HepG2 (cell line): ENCODE measurements around the gene PROX2. TPM values are rescaled to one million over a fixed set of nuclear protein-coding genes. Genes with fewer than 3 reads are reported as not detected.

Experiments used
- ATAC-seq: fragments of 200-7000 bp; cut with Tn5 transposase; 3 replicates; pipeline ENCODE4 v1.9.1; 2020; ENCODE audit warnings: mild to moderate bottlenecking, moderate library complexity
- BruUV-seq: library from RNA; stranded (reverse); fragments of 400-500 nt; replicated peaks from 2 replicates; lab custom pipeline; 2021; lab: Mats Ljungman, UMichigan
- CTCF ChIA-PET: fragments of 300-600 bp; formaldehyde crosslinking; extraction: SDS; loops from one replicate; lab custom pipeline; 2021; ENCODE audit warnings: low total read pairs, inconsistent platforms, low intra/inter-chr PET ratio; lab: Yijun Ruan, JAX
- POLR2A ChIA-PET: fragments of 350-600 bp; sonication (Branson Sonifier 250); formaldehyde crosslinking; loops from one replicate; lab custom pipeline; 2020; ENCODE audit warnings: antibody characterized with exemption, inconsistent platforms; lab: Yijun Ruan, JAX
- DNase-seq: peaks from one replicate; pipeline ENCODE4 v3.0.0-alpha.2; 2015; ENCODE audit warnings: low spot score
- FAIRE-seq: peaks from 3 replicates; lab custom pipeline; 2011; peaks lifted over from hg19 to GRCh38; lab: Jason Lieb, UNC
- H2AFZ ChIP-seq: one replicate; pipeline ENCODE4 v1.6.1; 2011; ENCODE audit warnings: low read length, inconsistent platforms
- H3K27ac ChIP-seq: fragments of 300-600 bp; 3 replicates; pipeline ENCODE4 v1.8.0; 2011; ENCODE audit warnings: mixed run types, mild to moderate bottlenecking, mixed read lengths, low read length, inconsistent platforms; ENCODE audit not compliant: insufficient read depth; ENCODE audit errors: extremely low read length
- H3K27me3 ChIP-seq, 2 experiments: fragments of 200-600 bp in 1 of 2; 2 replicates in 1 of 2; 3 replicates in 1 of 2; pipeline versions ENCODE4 v1.6.0 to v1.8.0; 2011; ENCODE audit warnings: low read length in 2 of 2, mild to moderate bottlenecking in 2 of 2, moderate library complexity in 2 of 2, inconsistent platforms in 1 of 2; ENCODE audit not compliant: insufficient read depth in 2 of 2, control insufficient read depth in 1 of 2
- H3K36me3 ChIP-seq, 2 experiments: fragments of 200-600 bp in 1 of 2; replicated peaks in 1 of 2; 2 replicates in 1 of 2; 3 replicates in 1 of 2; pipeline versions ENCODE4 v1.5.1 to v1.8.0; 2011; ENCODE audit warnings: low read length in 2 of 2, inconsistent platforms in 1 of 2; ENCODE audit not compliant: insufficient read depth in 2 of 2, control insufficient read depth in 1 of 2
- H3K4me1 ChIP-seq: 2 replicates; pipeline ENCODE4 v1.5.1; 2012; ENCODE audit warnings: low read length, inconsistent platforms; ENCODE audit not compliant: insufficient read depth
- H3K4me2 ChIP-seq: 2 replicates; pipeline ENCODE4 v1.6.0; 2011; ENCODE audit warnings: low read depth, low read length, inconsistent platforms
- H3K4me3 ChIP-seq, 3 experiments: fragments of 200-600 bp in 1 of 3; sonication (generic), shearing (Covaris generic) in 1 of 3; replicated peaks in 1 of 3; 2 replicates each; pipeline ENCODE4 v1.5.1; 2011 to 2016; ENCODE audit warnings: low read length in 3 of 3, inconsistent platforms in 2 of 3, low read depth in 2 of 3, mild to moderate bottlenecking in 2 of 3, control low read depth in 1 of 3, mixed read lengths in 1 of 3; ENCODE audit not compliant: insufficient read depth in 1 of 3
- H3K79me2 ChIP-seq: one replicate; pipeline ENCODE4 v1.6.1; 2011; ENCODE audit warnings: low read length, inconsistent platforms; ENCODE audit not compliant: insufficient read depth
- H3K9ac ChIP-seq: 2 replicates; pipeline ENCODE4 v1.6.0; 2011; ENCODE audit warnings: mild to moderate bottlenecking, low read depth, low read length, inconsistent platforms; ENCODE audit not compliant: insufficient read depth
- H3K9me3 ChIP-seq: 2 replicates; pipeline ENCODE4 v1.5.1; 2012; ENCODE audit warnings: mild to moderate bottlenecking, low read length
- H4K20me1 ChIP-seq: 2 replicates; pipeline ENCODE4 v1.6.0; 2011; ENCODE audit warnings: inconsistent platforms, mild to moderate bottlenecking, low read length, moderate library complexity; ENCODE audit not compliant: insufficient read depth
- ATF2 ChIP-seq: sonication (generic); formaldehyde crosslinking; IDR thresholded peaks from 2 replicates; pipeline ENCODE4 v1.4.0; 2020; ENCODE audit warnings: missing genetic modification reagents
- GABPB1 ChIP-seq: IDR thresholded peaks from 2 replicates; pipeline ENCODE4 v1.6.1; 2016; ENCODE audit warnings: mild to moderate bottlenecking, missing genetic modification reagents, moderate library complexity, missing compliant biosample characterization
- MYC ChIP-seq: sonication (generic); formaldehyde crosslinking; IDR thresholded peaks from 2 replicates; pipeline ENCODE4 v1.9.0; 2021; ENCODE audit warnings: missing genetic modification reagents, borderline replicate concordance
- NR2C2 ChIP-seq: sonication (generic); formaldehyde crosslinking; IDR thresholded peaks from 2 replicates; pipeline ENCODE4 v1.4.0; 2020; ENCODE audit warnings: missing genetic modification reagents, mild to moderate bottlenecking, moderate library complexity, borderline replicate concordance
- RBFOX2 ChIP-seq: fragments of 200-400 bp; formaldehyde crosslinking; IDR thresholded peaks from 2 replicates; pipeline ENCODE4 v1.6.1; 2017; ENCODE audit warnings: low read depth, mild to moderate bottlenecking, low read length
- RNF2 ChIP-seq: fragments of 450-650 bp; conservative IDR thresholded peaks from 2 replicates; pipeline ENCODE4 v1.6.1; 2016; ENCODE audit warnings: low read depth
- SALL1 ChIP-seq: sonication (generic); formaldehyde crosslinking; IDR thresholded peaks from 2 replicates; pipeline ENCODE4 v1.8.0; 2022; ENCODE audit warnings: mild to moderate bottlenecking, missing genetic modification reagents
- SAP130 ChIP-seq: IDR thresholded peaks from 2 replicates; pipeline ENCODE4 v1.6.1; 2016; ENCODE audit warnings: low read depth
- TFDP1 ChIP-seq: IDR thresholded peaks from 2 replicates; pipeline ENCODE4 v1.6.1; 2016; ENCODE audit warnings: missing compliant biosample characterization, missing genetic modification reagents, borderline replicate concordance
- TGIF2 ChIP-seq: IDR thresholded peaks from 2 replicates; pipeline ENCODE4 v1.6.1; 2016; ENCODE audit warnings: control low read depth, missing compliant biosample characterization
- ZNF709 ChIP-seq: sonication (generic); formaldehyde crosslinking; IDR thresholded peaks from 2 replicates; pipeline ENCODE4 v1.5.0; 2020; ENCODE audit warnings: mild to moderate bottlenecking, missing genetic modification reagents
- ZNF780A ChIP-seq: sonication (generic); formaldehyde crosslinking; IDR thresholded peaks from 2 replicates; pipeline ENCODE4 v1.8.0; 2022; ENCODE audit warnings: mild to moderate bottlenecking, missing genetic modification reagents, moderate library complexity
- WGBS: methylation state at CpG from one replicate; pipeline ENCODE4 v1.1.6; 2017; ENCODE audit warnings: low lambda C conversion rate; 5-methylcytosine and 5-hydroxymethylcytosine counted together
- in situ Hi-C: cut with HindIII; loops from 2 replicates; pipeline ENCODE4 v1.10.0; 2017; ENCODE audit warnings: low pct_unique_long_range_greater_than_20kb; ENCODE audit not compliant: extremely low pct_ligation_motif_present
- intact Hi-C: fragments of 100-400 bp; cut with micrococcal nuclease; formaldehyde crosslinking; loops from one replicate; pipeline ENCODE4 v1.10.0; 2022; ENCODE audit not compliant: unreplicated experiment
- polyA plus RNA-seq, 8 experiments: library from polyadenylated mRNA; depleted of rRNA in 3 of 8; stranded (reverse) in 7 of 8; unstranded in 1 of 8; fragments of >200 nt; fragmentation: Illumina TruSeq in 4 of 8; extraction: Trizol in 4 of 8; gene quantifications; 2 replicates each; pipeline versions ENCODE4 v1.2.1 to v1.2.3, GENCODE V29; 2011 to 2016; ENCODE audit warnings: low read depth in 4 of 8, missing spikeins in 1 of 8, mixed read lengths in 1 of 8; ENCODE audit not compliant: insufficient read depth in 1 of 8
- total RNA-seq, 5 experiments: library from RNA; depleted of rRNA; stranded (reverse); fragments of >200 nt; fragmentation: Illumina TruSeq; extraction: Trizol; gene quantifications; 2 replicates each; pipeline ENCODE4 v1.2.3, GENCODE V29; 2016; ENCODE audit warnings: low read depth in 1 of 5
- TF ChIP-seq, protein P1 (sequence below): sonication (generic); formaldehyde crosslinking; IDR thresholded peaks from 2 replicates; pipeline ENCODE4 v1.5.0; 2020; ENCODE audit warnings: mild to moderate bottlenecking, missing genetic modification reagents, borderline replicate concordance
- TF ChIP-seq, protein P2 (sequence below): sonication (generic); formaldehyde crosslinking; IDR thresholded peaks from 2 replicates; pipeline ENCODE4 v1.5.1; 2020; ENCODE audit warnings: mild to moderate bottlenecking, missing genetic modification reagents, moderate library complexity

The PROX2 gene
- total and polyA plus RNA-seq, 2 of the 13 experiments (the other 11 are each of a cell fraction or from before 2014, with no cell fraction given): not detected

DNA sequence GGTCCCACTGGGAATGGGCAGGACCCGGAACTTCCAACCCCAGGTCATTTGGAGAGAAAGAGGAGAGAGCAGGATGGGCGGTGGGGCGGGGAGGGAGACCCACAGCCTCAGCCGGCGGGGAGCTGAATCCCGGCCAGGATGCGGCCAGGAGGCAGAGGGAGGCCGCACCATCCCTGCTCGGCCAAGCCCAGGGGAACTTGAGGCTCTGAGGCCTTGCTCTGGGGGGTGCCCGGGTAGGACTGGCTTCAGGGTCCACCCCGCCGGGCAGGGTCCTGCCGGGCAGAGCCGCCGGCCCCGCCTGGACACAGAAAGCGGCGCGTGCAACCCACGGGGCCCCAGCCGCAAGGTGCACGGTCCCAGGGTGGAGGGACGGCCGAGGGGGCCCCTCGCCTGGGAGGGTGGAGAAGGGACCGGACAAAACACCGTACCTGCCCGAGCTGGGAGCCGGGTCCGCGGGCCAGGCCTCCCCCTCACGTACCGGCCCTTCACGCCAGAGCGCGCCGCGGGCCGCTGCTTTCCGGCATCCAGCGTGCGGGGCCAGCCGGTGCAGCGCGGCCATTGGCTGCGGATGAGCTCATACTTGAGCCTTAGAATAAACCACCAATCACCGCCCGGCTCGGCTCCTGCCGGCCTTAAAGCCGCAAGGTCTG, 46.9 kb upstream of the PROX2 start, which contains the start of gene RPS6KL1:
TSS of gene RPS6KL1 (minus strand) at position 509 of the 650 bp plus-strand sequence. CDS start 1,719 bp downstream, outside the sequence.
- no TSS peak for BruUV-seq
- Histone ChIP-seq H3K27me3 (no peaks in the 10 kb centered on the region; a peak in 2 of 5 replicates), H2AFZ (peak within 1 kb of the TSS; percentile 19), H3K79me2 (no peaks in the 10 kb centered on the region), H3K4me2 (peak within 1 kb of the TSS; percentile 77), H3K4me1 (peaks cover 13% of the 10 kb centered on the region), H3K9me3 (no peaks in the 10 kb centered on the region), H3K4me3 (peak within 1 kb of the TSS; percentile 83 to 97 (median 90); a peak in 5 of 6 replicates), H3K9ac (peak within 1 kb of the TSS; percentile 89), H4K20me1 (no peaks in the 10 kb centered on the region), H3K36me3 (no peaks in the 10 kb centered on the region), H3K27ac (peak within 1 kb of the TSS; percentile 29)
- ChIA-PET POLR2A (interaction anchor here (0.8 to 2.0 kb wide), 20 partner anchors 9 to 166 kb away, joined by 3 to 16 read pairs (median 4); partner anchors contain the start of genes ACYP1, EIF2B2, PGF and PROX2), CTCF (no interaction called here)
- in situ Hi-C loops: no loop called here
- FAIRE-seq (peak; percentile 60), ATAC-seq (peak; percentile 99), DNase-seq (peak; percentile 74)
- WGBS: 0% methylated on average over 3 of the region's 51 CpGs
- intact Hi-C loops: no loop called here
- TF ChIP-seq ZNF780A (CRISPR knock-in tag): no peak
- TF ChIP-seq, protein P1, sequence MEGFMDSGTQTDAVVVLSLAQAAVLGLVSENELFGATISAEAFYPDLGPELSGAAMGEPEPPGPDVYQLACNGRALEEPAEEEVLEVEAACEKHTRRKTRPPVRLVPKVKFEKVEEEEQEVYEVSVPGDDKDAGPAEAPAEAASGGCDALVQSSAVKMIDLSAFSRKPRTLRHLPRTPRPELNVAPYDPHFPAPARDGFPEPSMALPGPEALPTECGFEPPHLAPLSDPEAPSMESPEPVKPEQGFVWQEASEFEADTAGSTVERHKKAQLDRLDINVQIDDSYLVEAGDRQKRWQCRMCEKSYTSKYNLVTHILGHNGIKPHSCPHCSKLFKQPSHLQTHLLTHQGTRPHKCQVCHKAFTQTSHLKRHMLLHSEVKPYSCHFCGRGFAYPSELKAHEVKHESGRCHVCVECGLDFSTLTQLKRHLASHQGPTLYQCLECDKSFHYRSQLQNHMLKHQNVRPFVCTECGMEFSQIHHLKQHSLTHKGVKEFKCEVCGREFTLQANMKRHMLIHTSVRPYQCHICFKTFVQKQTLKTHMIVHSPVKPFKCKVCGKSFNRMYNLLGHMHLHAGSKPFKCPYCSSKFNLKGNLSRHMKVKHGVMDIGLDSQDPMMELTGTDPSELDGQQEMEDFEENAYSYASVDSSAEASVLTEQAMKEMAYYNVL (CRISPR knock-in tag): 0 out of 2 replicates have a peak, but pooled peaks have one; percentile 15
- no peak for TF ChIP-seq ZNF709 (CRISPR knock-in tag)
- TF ChIP-seq TFDP1 (CRISPR knock-in tag): peak; percentile 35; the same call in 1 of the 2 replicates
- peak; percentile 42 for TF ChIP-seq SALL1 (CRISPR knock-in tag)
- TF ChIP-seq ATF2 (CRISPR knock-in tag): peak; percentile 99
- peak; percentile 75 for TF ChIP-seq RBFOX2
- peak; percentile 49; the same call in 1 of the 2 replicates for TF ChIP-seq MYC
- TF ChIP-seq, protein P2, sequence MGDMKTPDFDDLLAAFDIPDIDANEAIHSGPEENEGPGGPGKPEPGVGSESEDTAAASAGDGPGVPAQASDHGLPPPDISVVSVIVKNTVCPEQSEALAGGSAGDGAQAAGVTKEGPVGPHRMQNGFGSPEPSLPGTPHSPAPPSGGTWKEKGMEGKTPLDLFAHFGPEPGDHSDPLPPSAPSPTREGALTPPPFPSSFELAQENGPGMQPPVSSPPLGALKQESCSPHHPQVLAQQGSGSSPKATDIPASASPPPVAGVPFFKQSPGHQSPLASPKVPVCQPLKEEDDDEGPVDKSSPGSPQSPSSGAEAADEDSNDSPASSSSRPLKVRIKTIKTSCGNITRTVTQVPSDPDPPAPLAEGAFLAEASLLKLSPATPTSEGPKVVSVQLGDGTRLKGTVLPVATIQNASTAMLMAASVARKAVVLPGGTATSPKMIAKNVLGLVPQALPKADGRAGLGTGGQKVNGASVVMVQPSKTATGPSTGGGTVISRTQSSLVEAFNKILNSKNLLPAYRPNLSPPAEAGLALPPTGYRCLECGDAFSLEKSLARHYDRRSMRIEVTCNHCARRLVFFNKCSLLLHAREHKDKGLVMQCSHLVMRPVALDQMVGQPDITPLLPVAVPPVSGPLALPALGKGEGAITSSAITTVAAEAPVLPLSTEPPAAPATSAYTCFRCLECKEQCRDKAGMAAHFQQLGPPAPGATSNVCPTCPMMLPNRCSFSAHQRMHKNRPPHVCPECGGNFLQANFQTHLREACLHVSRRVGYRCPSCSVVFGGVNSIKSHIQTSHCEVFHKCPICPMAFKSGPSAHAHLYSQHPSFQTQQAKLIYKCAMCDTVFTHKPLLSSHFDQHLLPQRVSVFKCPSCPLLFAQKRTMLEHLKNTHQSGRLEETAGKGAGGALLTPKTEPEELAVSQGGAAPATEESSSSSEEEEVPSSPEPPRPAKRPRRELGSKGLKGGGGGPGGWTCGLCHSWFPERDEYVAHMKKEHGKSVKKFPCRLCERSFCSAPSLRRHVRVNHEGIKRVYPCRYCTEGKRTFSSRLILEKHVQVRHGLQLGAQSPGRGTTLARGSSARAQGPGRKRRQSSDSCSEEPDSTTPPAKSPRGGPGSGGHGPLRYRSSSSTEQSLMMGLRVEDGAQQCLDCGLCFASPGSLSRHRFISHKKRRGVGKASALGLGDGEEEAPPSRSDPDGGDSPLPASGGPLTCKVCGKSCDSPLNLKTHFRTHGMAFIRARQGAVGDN (CRISPR knock-in tag): peak; percentile 87
- peak; percentile 90 for TF ChIP-seq SAP130 (CRISPR knock-in tag)
- TF ChIP-seq GABPB1: peak; percentile 85; the same call in 1 of the 2 replicates
- peak; percentile 55; the same call in 1 of the 2 replicates for TF ChIP-seq TGIF2 (CRISPR knock-in tag)
- 0 out of 2 replicates have a peak, but pooled peaks have one; percentile 35 for TF ChIP-seq NR2C2 (CRISPR knock-in tag)
- peak; percentile 67; the same call in 1 of the 2 replicates for TF ChIP-seq RNF2
